RPMI7951 (cell line): Measurements from ENCODE around the gene MRTFA. TPM values are rescaled to one million over a fixed set of nuclear protein-coding genes. Genes with fewer than 3 reads are reported as not detected.

Experiments
- total RNA-seq: library from RNA; depleted of rRNA; stranded (reverse); fragments of >200 nt; shearing (Covaris generic); gene quantifications from 2 replicates; pipeline ENCODE4 v1.2.3, GENCODE V29; 2014; rRNA removed

Gene MRTFA
- total RNA-seq, 1 experiment from 2014 or later, result 14.9 TPM

Other genes starting within 250 kb of the MRTFA start
- gene MCHR1, start 42.8 kb upstream of the MRTFA start, total RNA-seq, result not detected in 2 replicates
- gene SLC25A17, start 182.6 kb upstream of the MRTFA start, total RNA-seq, result 24.4 and 30.0 TPM in 2 replicates
- gene ST13, start 219.9 kb upstream of the MRTFA start, total RNA-seq, result 122 and 140 TPM in 2 replicates
- gene XPNPEP3, start 220.4 kb upstream of the MRTFA start, total RNA-seq, result 7.9 and 10.8 TPM in 2 replicates
- not detected in 2 replicates for gene DNAJB7, start 225.4 kb upstream of the MRTFA start, total RNA-seq